Activated naive CD8-positive, alpha-beta T cell (primary cell): ENCODE results near the gene EGF.

Experiments used
- H3K27ac Mint-ChIP-seq: one replicate; pipeline ENCODE4 v1.8.0; 2021; ENCODE audit warnings: mixed read lengths
- H3K27me3 Mint-ChIP-seq: one replicate; pipeline ENCODE4 v1.8.0; 2021; ENCODE audit warnings: mixed read lengths
- H3K36me3 Mint-ChIP-seq: one replicate; pipeline ENCODE4 v1.8.0; 2021; ENCODE audit warnings: mixed read lengths
- H3K4me1 Mint-ChIP-seq: one replicate; pipeline ENCODE4 v1.8.0; 2021; ENCODE audit warnings: low read depth, mixed read lengths
- H3K4me3 Mint-ChIP-seq: one replicate; pipeline ENCODE4 v1.8.0; 2021; ENCODE audit warnings: mild to moderate bottlenecking, mixed read lengths
- H3K9me3 Mint-ChIP-seq: one replicate; pipeline ENCODE4 v1.8.0; 2021; ENCODE audit warnings: low read depth, mixed read lengths

EGF gene

DNA sequence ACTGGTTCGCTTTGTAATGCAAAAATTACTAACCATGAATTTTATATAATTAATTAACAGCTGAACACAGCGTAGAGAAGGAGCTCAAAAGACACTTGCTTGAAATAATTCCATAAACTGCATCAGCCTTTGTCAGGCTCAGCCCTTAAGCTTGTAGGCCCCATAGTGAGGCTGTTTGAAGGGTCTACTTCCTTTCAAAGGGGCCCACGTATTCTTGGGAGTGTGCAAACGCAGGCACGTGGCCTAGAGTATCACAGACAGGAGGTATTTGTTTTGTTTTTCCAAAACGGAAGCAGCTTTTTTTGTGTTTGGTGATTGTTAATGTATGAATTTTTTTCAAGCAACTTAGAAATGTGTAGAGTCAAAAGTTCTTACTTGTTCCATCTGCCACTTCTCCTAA is 25.6 kb upstream of the EGF start:
- no peak overlapping the region for H3K4me3 Mint-ChIP-seq
- no peaks in the 10 kb centered on the region for H3K4me1 Mint-ChIP-seq
- no peaks in the 10 kb centered on the region for H3K9me3 Mint-ChIP-seq
- peaks cover 2% of the 10 kb centered on the region for H3K36me3 Mint-ChIP-seq
- H3K27ac Mint-ChIP-seq, result no peak overlapping the region
- H3K27me3 Mint-ChIP-seq, result no peaks in the 10 kb centered on the region

DNA sequence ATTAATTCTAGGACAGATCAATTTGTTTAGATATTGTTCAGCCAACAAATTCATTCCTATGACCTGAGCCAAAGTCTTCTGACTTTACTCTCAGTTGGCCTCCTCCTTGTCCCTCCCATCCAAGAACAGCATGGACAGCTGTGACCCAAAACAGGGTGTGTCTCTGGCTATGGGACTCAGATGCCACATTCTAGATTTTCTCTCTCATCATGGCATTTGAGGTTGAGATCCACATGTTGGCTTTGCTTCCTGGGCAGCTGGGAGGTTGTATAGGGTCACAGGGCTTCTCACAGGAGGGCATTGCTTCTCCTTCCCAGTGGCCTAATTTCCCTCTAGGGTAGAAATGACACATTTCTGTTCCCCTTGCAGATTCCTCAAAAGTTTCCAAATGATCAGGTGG is 22.6 kb upstream of the EGF start:
- H3K9me3 Mint-ChIP-seq, result no peaks in the 10 kb centered on the region
- H3K4me1 Mint-ChIP-seq, result no peaks in the 10 kb centered on the region
- no peak overlapping the region for H3K4me3 Mint-ChIP-seq
- H3K27me3 Mint-ChIP-seq, result no peaks in the 10 kb centered on the region
- H3K36me3 Mint-ChIP-seq, result peaks cover 2% of the 10 kb centered on the region
- no peak overlapping the region for H3K27ac Mint-ChIP-seq

DNA sequence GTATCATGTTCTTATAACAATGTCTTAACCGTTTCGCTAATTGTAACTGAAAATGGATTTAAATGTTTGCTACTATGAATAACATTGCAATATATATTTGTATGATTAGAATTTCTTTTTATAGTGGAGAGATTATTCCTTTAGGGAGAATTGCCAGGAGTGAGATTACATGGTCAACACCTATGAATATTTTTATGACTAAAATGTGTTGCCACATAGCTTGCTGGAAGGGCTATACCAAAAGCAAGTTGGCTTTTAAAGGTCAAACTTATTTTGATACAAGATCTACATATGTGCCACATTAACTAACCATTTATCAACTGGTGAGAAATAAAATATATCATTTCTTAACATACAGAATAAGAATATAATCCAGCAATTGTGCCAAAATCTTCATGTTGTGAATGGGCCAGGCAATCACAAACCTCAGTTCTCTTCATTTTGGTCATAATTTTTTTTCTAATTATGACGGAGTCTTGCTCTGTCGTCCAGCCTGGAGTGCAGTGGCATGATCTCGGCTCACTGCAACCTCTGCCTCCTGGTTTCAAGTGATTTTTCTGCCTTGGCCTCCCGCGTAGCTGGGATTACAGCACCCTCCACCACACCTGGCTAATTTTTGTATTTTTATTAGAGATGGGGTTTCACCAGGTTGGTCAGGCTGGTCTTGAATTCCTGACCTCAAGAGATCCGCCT is 10.0 kb upstream of the EGF start:
- Mint-ChIP-seq H3K4me1 (no peaks in the 10 kb centered on the region), H3K9me3 (peaks cover 6% of the 10 kb centered on the region), H3K36me3 (no peaks in the 10 kb centered on the region), H3K27ac (no peak overlapping the region), H3K4me3 (no peak overlapping the region), H3K27me3 (peaks cover 13% of the 10 kb centered on the region)

DNA sequence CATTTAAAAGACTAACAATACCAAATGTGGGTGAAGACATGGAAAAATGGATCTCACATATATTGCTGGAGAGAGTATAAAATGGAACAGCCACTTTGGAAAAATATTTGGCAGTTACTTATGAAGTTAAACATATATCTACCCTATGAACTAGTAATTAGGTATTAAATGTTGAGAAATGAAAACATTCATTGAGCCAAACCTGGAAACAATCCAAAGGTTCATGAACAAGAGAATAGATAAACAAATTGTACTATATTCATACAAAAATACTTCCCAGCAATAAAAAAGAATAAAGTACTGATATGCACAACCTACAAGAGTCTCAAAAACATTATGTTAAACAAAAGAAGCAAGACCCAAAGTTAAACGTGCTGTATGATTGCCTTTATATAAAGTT is 4.0 kb upstream of the EGF start:
- H3K36me3 Mint-ChIP-seq, result no peaks in the 10 kb centered on the region
- H3K4me3 Mint-ChIP-seq, result no peak overlapping the region
- H3K27me3 Mint-ChIP-seq, result peaks cover 23% of the 10 kb centered on the region
- no peaks in the 10 kb centered on the region for H3K4me1 Mint-ChIP-seq
- no peak overlapping the region for H3K27ac Mint-ChIP-seq
- peaks cover 6% of the 10 kb centered on the region for H3K9me3 Mint-ChIP-seq

DNA sequence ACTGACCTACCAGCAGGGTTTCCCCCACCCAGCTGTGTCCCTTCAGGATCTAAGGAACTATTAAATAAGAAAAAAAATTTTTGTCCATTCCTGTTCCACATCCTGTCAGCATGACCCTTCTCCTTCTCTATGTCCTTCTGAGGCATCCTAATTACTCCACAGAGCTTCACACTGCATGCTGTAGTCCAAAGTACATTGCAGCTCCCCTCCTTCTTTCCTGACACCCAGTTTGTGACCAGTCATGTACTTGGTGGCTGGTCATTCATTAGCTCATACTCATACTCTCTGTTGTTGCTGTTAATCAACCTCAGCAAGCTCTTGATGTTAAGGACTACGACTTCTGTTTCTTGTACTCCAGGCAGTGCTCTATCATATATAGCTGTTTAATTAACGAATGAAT is 2.4 kb upstream of the EGF start:
- H3K27me3 Mint-ChIP-seq, result peaks cover 19% of the 10 kb centered on the region

DNA sequence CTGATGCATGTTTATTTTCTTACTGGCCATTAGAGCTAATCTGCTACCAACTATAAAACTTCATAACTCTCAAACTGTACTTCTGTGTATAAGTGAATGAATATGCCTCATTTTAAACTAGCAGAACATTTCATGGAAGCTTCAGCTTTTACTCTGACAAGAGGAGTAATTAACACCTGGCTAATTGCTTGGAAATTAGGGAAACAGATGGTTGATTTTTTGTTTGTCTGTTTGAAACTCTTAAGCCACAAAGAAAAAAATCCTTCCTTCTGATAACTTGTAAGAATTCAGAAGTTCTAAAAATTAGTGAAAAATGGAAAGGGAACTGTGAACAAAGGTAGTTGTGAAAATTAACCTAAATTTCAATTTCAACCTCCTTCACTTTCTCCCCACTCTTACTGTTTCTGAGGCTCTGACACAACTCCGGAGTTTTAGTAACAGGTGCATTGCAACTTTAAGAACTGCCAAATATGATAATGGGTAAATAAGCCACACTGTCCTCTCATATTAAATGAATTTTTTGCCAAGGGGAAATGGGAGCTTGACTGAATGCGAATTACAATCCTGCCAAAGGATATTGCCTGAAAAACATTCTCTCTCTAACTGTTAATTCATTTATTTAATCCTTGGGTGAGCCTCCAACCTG is 1.0 kb downstream of the EGF start:
- Mint-ChIP-seq H3K4me1 (no peaks in the 10 kb centered on the region), H3K4me3 (no peak overlapping the region), H3K36me3 (no peaks in the 10 kb centered on the region), H3K9me3 (no peaks in the 10 kb centered on the region), H3K27me3 (peaks cover 14% of the 10 kb centered on the region), H3K27ac (no peak overlapping the region)

More for the DNA sequence above, 2.4 kb upstream of the EGF start:
- Mint-ChIP-seq H3K4me1 (no peaks in the 10 kb centered on the region), H3K36me3 (no peaks in the 10 kb centered on the region), H3K4me3 (no peak overlapping the region), H3K27ac (no peak overlapping the region), H3K9me3 (peaks cover 6% of the 10 kb centered on the region)

DNA sequence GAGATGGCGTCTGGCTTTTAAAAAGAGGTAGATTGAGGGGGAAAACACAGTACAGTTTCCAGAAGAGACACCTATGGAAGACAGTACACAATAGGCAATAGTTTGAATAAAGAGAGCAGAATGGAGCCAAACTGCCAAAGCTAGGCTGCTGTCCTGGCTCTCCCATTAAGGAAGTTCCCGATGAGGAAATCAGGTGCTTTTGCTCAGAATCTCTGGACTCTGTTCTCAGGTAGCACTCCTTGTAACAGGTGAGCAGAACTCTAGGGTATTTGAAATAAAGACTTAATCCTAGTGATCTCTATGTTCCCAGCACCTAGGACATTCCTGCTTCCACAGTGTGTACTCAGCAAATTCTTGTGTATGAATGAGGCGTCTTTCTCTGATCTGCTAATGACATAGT is 1.6 kb downstream of the EGF start:
- Mint-ChIP-seq H3K4me3 (no peak overlapping the region), H3K27me3 (peaks cover 11% of the 10 kb centered on the region), H3K4me1 (no peaks in the 10 kb centered on the region), H3K27ac (no peak overlapping the region), H3K36me3 (no peaks in the 10 kb centered on the region), H3K9me3 (no peaks in the 10 kb centered on the region)

DNA sequence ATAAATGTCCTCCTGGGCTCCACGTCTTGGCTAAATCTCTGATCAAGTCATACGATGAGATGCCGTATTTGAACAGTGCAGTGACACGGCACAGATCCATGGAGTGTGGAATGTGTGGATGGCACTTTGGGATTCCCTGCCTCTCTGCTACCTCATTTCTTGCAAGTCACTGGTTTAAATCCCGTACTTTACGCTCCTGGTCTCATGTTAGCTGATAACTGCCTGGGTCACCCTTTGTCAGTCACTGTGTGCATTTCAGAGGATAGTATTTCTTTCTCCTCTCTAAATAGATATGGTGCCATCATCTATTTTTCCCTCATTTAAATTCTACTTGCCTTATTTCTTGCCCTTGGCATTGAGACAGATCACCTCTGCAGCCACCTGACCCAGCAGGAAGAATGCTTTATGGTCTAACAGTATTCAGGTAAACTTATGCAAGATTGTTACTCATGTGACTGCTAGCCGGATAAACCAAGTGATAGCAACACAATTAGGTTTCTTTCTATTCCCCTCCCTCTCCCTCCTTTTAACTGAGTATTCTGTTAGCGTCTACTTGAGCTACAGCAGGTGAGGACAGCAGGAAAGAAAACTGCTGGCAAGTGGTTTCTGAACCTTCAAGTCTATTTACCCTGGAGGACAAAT is 2.8 kb downstream of the EGF start:
- Mint-ChIP-seq H3K36me3 (no peaks in the 10 kb centered on the region), H3K27me3 (peaks cover 7% of the 10 kb centered on the region), H3K4me3 (no peak overlapping the region), H3K9me3 (no peaks in the 10 kb centered on the region), H3K4me1 (no peaks in the 10 kb centered on the region), H3K27ac (no peak overlapping the region)

DNA sequence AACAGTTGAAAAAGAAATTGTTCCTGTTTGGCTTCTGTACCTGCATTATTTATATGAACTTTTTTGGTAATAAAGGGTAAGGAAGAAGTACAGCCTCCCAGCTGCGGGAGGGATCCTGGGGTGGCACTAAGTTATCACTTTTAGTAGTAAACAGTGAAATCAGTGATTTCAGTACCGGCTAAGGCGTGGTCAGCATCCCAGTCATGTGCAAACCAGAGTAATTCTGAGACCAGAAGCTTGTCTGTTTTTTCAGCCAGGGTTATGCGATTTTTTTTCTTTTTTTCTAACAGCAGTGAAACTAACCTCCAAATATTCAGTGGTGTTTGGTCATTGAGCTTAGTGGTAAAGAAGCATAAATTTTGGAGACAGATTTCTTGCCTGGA is 3.3 kb downstream of the EGF start:
- no peaks in the 10 kb centered on the region for H3K9me3 Mint-ChIP-seq
- no peaks in the 10 kb centered on the region for H3K4me1 Mint-ChIP-seq
- H3K27ac Mint-ChIP-seq, result no peak overlapping the region
- H3K36me3 Mint-ChIP-seq, result no peaks in the 10 kb centered on the region
- H3K4me3 Mint-ChIP-seq, result no peak overlapping the region
- H3K27me3 Mint-ChIP-seq, result peaks cover 7% of the 10 kb centered on the region

DNA sequence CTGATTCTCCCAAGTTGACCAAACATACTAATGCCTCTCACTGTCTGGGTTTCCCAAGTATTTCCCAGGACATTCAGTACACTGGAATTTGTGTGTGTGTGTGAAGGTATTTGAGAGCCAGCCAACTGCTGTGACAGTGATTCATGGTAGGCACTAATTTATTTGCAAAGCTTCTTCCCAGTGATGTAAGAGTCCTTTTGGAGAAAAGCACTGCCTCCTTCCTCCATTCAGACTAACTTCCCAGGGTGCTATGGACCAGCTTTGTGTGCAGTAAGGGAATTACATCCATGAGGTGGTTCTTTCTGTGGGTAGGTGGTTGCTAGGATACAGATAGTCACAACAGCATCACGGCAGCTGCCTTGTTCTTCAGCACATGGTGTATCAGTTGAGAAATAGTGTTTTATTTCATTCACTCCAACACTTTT is 8.7 kb downstream of the EGF start:
- H3K4me3 Mint-ChIP-seq, result no peak overlapping the region
- no peaks in the 10 kb centered on the region for H3K4me1 Mint-ChIP-seq
- no peak overlapping the region for H3K27ac Mint-ChIP-seq

DNA sequence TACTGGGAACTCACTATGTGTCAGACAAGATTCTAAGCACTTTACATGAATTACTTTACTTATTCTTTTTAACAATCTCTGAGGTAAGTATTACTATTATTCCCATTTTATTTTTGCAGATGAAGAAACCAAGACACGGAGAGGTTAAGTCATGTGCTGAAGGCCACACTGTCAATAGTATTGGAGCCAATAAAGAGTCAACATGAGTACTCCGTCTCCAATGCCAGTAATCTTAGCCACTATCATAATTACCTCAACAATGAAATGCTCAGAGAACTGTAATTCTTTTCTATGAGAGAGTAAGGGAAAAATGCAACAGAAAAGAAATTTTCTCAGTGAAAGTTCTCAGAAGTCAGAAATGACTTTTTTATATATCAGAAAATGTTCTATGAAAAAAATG is 12.7 kb downstream of the EGF start:
- no peaks in the 10 kb centered on the region for H3K4me1 Mint-ChIP-seq
- H3K27me3 Mint-ChIP-seq, result no peaks in the 10 kb centered on the region
- H3K36me3 Mint-ChIP-seq, result no peaks in the 10 kb centered on the region
- H3K9me3 Mint-ChIP-seq, result no peaks in the 10 kb centered on the region
- H3K4me3 Mint-ChIP-seq, result no peak overlapping the region
- H3K27ac Mint-ChIP-seq, result no peak overlapping the region

More for the DNA sequence above, 8.7 kb downstream of the EGF start:
- H3K9me3 Mint-ChIP-seq, result no peaks in the 10 kb centered on the region
- H3K27me3 Mint-ChIP-seq, result no peaks in the 10 kb centered on the region
- no peaks in the 10 kb centered on the region for H3K36me3 Mint-ChIP-seq

DNA sequence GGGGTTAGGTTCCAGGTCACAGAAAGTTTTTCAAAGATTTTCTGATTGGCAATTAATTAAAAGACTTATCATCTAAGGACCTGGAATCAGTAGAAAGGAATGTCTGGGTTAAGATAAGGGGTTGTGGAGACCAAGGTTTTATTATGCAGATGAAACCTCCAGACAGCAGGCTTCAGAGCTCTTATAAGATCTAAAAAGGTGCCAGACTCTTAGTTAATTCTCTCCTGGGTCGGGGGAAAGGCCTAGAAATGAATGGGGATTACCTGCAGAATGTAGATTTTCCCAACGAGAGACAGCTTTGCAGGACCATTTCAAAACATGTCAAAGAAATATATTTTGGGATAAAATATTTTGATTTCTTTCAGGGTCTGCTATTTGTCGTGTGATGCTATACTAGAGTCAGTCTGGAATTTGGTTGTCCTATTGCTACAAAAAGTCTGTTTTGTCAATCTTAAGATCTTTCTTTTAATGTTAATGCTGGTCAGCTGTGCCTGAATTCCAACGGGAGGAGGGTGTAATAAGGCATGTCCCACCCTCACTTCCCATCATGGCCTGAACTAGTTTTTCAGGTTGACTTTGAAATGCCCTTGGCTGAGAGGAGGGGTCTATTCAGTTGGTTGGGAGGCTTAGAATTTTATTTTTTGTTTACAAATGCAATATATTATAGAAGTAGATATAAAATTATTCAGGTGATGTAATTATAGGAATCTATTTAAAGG is 15.8 kb downstream of the EGF start:
- H3K27me3 Mint-ChIP-seq, result no peaks in the 10 kb centered on the region
- H3K36me3 Mint-ChIP-seq, result no peaks in the 10 kb centered on the region
- H3K9me3 Mint-ChIP-seq, result no peaks in the 10 kb centered on the region
- H3K4me3 Mint-ChIP-seq, result no peak overlapping the region
- H3K27ac Mint-ChIP-seq, result no peak overlapping the region
- no peaks in the 10 kb centered on the region for H3K4me1 Mint-ChIP-seq

DNA sequence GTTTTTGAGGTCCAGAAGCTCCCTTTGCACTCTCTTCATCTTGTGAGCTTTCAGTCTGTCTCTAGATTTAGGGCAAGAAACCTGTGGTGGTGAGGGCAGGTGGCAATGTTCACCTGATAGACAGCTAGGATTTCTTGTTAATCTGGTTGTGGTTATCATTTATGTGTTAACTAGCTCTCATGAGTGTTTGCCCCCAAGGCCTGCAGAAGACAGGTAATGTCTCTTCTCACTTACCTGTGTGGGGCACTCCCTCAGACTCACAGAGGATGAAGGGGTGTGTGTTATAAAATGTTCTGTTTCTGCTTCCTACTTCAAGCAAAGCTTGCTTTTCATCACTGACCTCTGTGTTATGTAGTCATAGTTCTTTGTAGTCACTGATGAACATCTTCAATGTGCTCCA is 17.8 kb downstream of the EGF start:
- no peaks in the 10 kb centered on the region for H3K9me3 Mint-ChIP-seq
- H3K27ac Mint-ChIP-seq, result no peak overlapping the region
- no peak overlapping the region for H3K4me3 Mint-ChIP-seq
- H3K36me3 Mint-ChIP-seq, result no peaks in the 10 kb centered on the region
- H3K27me3 Mint-ChIP-seq, result no peaks in the 10 kb centered on the region
- H3K4me1 Mint-ChIP-seq, result no peaks in the 10 kb centered on the region

DNA sequence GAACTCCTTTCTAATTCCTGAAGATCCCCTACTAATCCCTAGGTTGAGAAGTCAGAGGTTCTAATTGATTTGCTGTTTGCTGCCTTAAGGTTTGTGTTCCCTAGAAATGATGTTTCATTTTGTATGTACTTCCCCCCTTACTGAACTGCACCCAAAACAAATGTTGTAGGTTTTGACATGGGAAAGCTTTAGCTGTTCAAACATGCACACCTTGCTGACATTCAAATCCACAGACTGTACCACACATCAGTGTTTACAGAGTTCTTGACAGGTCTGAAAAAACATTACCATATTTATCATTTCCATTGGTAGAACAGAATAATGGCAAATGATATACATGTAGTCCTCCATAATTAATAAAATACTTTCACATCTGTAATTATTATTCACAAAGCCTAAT is 18.2 kb downstream of the EGF start:
- H3K9me3 Mint-ChIP-seq, result no peaks in the 10 kb centered on the region
- H3K4me3 Mint-ChIP-seq, result no peak overlapping the region
- H3K36me3 Mint-ChIP-seq, result no peaks in the 10 kb centered on the region
- H3K4me1 Mint-ChIP-seq, result no peaks in the 10 kb centered on the region
- H3K27me3 Mint-ChIP-seq, result no peaks in the 10 kb centered on the region
- no peak overlapping the region for H3K27ac Mint-ChIP-seq

DNA sequence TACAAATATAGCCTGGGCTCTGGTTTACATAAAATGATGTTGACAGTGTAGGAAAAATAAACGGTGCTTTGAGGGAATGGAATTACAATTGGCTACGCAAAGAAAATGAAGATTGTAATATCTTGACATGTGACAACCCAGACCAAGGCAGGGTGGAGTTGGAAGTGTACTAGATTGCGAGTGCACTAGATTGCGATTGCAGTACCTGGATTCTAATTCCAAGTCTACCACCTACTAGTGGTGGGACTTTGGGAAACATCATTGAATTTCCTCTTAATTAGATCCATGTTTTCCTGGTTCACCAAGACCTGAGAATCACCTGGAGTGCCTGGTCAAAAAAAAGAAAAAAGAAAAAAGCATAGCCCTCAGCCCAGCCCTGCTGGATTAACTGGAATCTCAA is 18.6 kb downstream of the EGF start:
- Mint-ChIP-seq H3K9me3 (no peaks in the 10 kb centered on the region), H3K4me3 (no peak overlapping the region), H3K27ac (no peak overlapping the region), H3K36me3 (no peaks in the 10 kb centered on the region), H3K4me1 (no peaks in the 10 kb centered on the region), H3K27me3 (no peaks in the 10 kb centered on the region)
